K562 (cell line): ENCODE measurements around the gene GGCT. TPM values are rescaled to one million over a fixed set of nuclear protein-coding genes. Genes with fewer than 3 reads are reported as not detected.

Source experiments
- ATAC-seq: fragments of 200-7000 bp; cut with Tn5 transposase; 3 replicates; pipeline ENCODE4 v1.9.1; 2020; ENCODE audit warnings: moderate library complexity
- BruUV-seq: library from RNA; stranded (reverse); fragments of 400-500 nt; replicated peaks from 2 replicates; lab custom pipeline; 2021; lab: Mats Ljungman, UMichigan
- CTCF ChIA-PET: fragments of 300-600 bp; formaldehyde crosslinking; extraction: SDS; loops from one replicate; lab custom pipeline; 2021; ENCODE audit warnings: low intra/inter-chr PET ratio; lab: Yijun Ruan, JAX
- POLR2A ChIA-PET: fragments of 300-600, 350-650 bp; sonication (Branson Sonifier 250); formaldehyde crosslinking; extraction: SDS; loops from one replicate; lab custom pipeline; 2021; ENCODE audit warnings: antibody characterized with exemption, inconsistent platforms; lab: Yijun Ruan, JAX
- DNase-seq, 4 experiments: peaks; one replicate each; pipeline versions ENCODE4 v3.0.0 to v3.0.0-alpha.2; 2011 to 2018; ENCODE audit warnings: low spot score in 3 of 4, mixed read lengths in 3 of 4; ENCODE audit errors: extremely low read depth in 1 of 4
- FAIRE-seq: peaks from 2 replicates; lab custom pipeline; 2011; peaks lifted over from hg19 to GRCh38; lab: Jason Lieb, UNC
- H2AFZ ChIP-seq: 2 replicates; pipeline ENCODE4 v1.6.0; 2011; ENCODE audit warnings: low read depth, low read length, control low read depth, inconsistent platforms
- H3K27ac ChIP-seq: fragments of 200-600 bp; 3 replicates; pipeline ENCODE4 v1.8.0; 2011; ENCODE audit warnings: low read depth, mild to moderate bottlenecking, control low read depth, inconsistent platforms, low read length, moderate library complexity, mixed read lengths; ENCODE audit errors: extremely low read depth
- H3K27me3 ChIP-seq, 2 experiments: fragments of 300-600 bp in 1 of 2; 2 replicates in 1 of 2; 3 replicates in 1 of 2; pipeline versions ENCODE4 v1.6.0 to v1.8.0; 2011; ENCODE audit warnings: inconsistent platforms in 2 of 2, low read length in 2 of 2, mild to moderate bottlenecking in 1 of 2, mixed read lengths in 1 of 2, moderate library complexity in 1 of 2; ENCODE audit not compliant: control insufficient read depth in 2 of 2, insufficient read depth in 2 of 2
- H3K36me3 ChIP-seq: fragments of 300-600 bp; 3 replicates; pipeline ENCODE4 v1.8.0; 2011; ENCODE audit warnings: mild to moderate bottlenecking, low read length, inconsistent platforms; ENCODE audit not compliant: control insufficient read depth, insufficient read depth
- H3K4me1 ChIP-seq, 2 experiments: fragments of 200-600 bp in 1 of 2; replicated peaks in 1 of 2; 2 replicates in 1 of 2; 3 replicates in 1 of 2; pipeline versions ENCODE4 v1.5.1 to v1.8.0; 2011; ENCODE audit warnings: inconsistent platforms in 2 of 2, low read length in 2 of 2, mild to moderate bottlenecking in 1 of 2, mixed read lengths in 1 of 2, moderate library complexity in 1 of 2; ENCODE audit not compliant: control insufficient read depth in 2 of 2, insufficient read depth in 2 of 2
- H3K4me2 ChIP-seq: 2 replicates; pipeline ENCODE4 v1.6.1; 2011; ENCODE audit warnings: low read length, control low read depth, inconsistent platforms, mixed read lengths; ENCODE audit not compliant: insufficient read depth
- H3K4me3 ChIP-seq: fragments of 200-600 bp; sonication (generic), shearing (Covaris generic); 2 replicates; pipeline ENCODE4 v1.5.1; 2016; ENCODE audit warnings: control low read depth, inconsistent platforms
- H3K79me2 ChIP-seq: fragments of 200-600 bp; 3 replicates; pipeline ENCODE4 v1.8.0; 2011; ENCODE audit warnings: low read length, inconsistent platforms; ENCODE audit not compliant: control insufficient read depth, insufficient read depth
- H3K9ac ChIP-seq, 2 experiments: 2 replicates each; pipeline versions ENCODE4 v1.6.0 to v1.6.1; 2011; ENCODE audit warnings: low read depth in 2 of 2, low read length in 2 of 2, control low read depth in 1 of 2, inconsistent platforms in 1 of 2, mild to moderate bottlenecking in 1 of 2, mixed read lengths in 1 of 2; ENCODE audit not compliant: insufficient read depth in 1 of 2
- H3K9me1 ChIP-seq: one replicate; pipeline ENCODE4 v1.6.0; 2011; ENCODE audit warnings: inconsistent platforms, mild to moderate bottlenecking, low read length, moderate library complexity; ENCODE audit not compliant: control insufficient read depth, insufficient read depth
- H3K9me3 ChIP-seq: replicated peaks from 2 replicates; pipeline ENCODE4 v1.5.1; 2011; ENCODE audit warnings: low read depth, low read length, inconsistent platforms; ENCODE audit not compliant: control insufficient read depth, insufficient read depth
- H4K20me1 ChIP-seq: replicated peaks from 2 replicates; pipeline ENCODE4 v1.6.1; 2011; ENCODE audit warnings: low read length, inconsistent platforms, mixed read lengths; ENCODE audit not compliant: control insufficient read depth, insufficient read depth
- CEBPG ChIP-seq, 3 experiments: fragments of 200-800 bp in 1 of 3; sonication (Bioruptor generic) in 1 of 3; sonication (generic) in 1 of 3; formaldehyde crosslinking in 1 of 3; IDR thresholded peaks in 2 of 3; conservative IDR thresholded peaks in 1 of 3; 2 replicates each; pipeline versions ENCODE4 v1.6.1 to v1.8.0; 2016 to 2022; ENCODE audit warnings: missing compliant biosample characterization in 2 of 3, missing genetic modification characterization in 2 of 3, mild to moderate bottlenecking in 1 of 3, missing genetic modification reagents in 1 of 3
- DEAF1 ChIP-seq: fragments of 450-650 bp; formaldehyde crosslinking; IDR thresholded peaks from 2 replicates; pipeline ENCODE4 v1.4.0; 2020; ENCODE audit warnings: mild to moderate bottlenecking, moderate library complexity
- ELK3 ChIP-seq: fragments of 450-650 bp; formaldehyde crosslinking; IDR thresholded peaks from 2 replicates; pipeline ENCODE4 v1.4.0; 2020; ENCODE audit warnings: mild to moderate bottlenecking
- ESRRA ChIP-seq: fragments of 450-650 bp; IDR thresholded peaks from 2 replicates; pipeline ENCODE4 v1.6.1; 2014; ENCODE audit warnings: low read depth, mild to moderate bottlenecking, moderate library complexity, borderline replicate concordance
- MEIS2 ChIP-seq: fragments of 450-650 bp; IDR thresholded peaks from 2 replicates; pipeline ENCODE4 v1.6.1; 2014; ENCODE audit warnings: mild to moderate bottlenecking; ENCODE audit not compliant: partially characterized antibody
- MLLT1 ChIP-seq, 2 experiments: fragments of 450-650 bp; IDR thresholded peaks; 2 replicates each; pipeline ENCODE4 v1.6.1; 2016
- PBX2 ChIP-seq, 2 experiments: IDR thresholded peaks in 1 of 2; conservative IDR thresholded peaks in 1 of 2; 2 replicates each; pipeline ENCODE4 v1.6.1; 2016; ENCODE audit warnings: low read depth in 2 of 2, mild to moderate bottlenecking in 1 of 2, missing compliant biosample characterization in 1 of 2, missing genetic modification characterization in 1 of 2, moderate library complexity in 1 of 2
- RNF2 ChIP-seq: sonication (generic); IDR thresholded peaks from 2 replicates; pipeline ENCODE4 v1.6.1; 2016
- ZNF280A ChIP-seq: fragments of 450-650 bp; IDR thresholded peaks from 2 replicates; pipeline ENCODE4 v1.6.1; 2018; ENCODE audit warnings: mild to moderate bottlenecking, low read depth; ENCODE audit not compliant: partially characterized antibody
- ZNF408 ChIP-seq: fragments of 250-450 bp; sonication (Bioruptor Pico); IDR thresholded peaks from 2 replicates; pipeline ENCODE4 v1.4.0; 2020; ENCODE audit warnings: low read depth, mild to moderate bottlenecking, moderate library complexity
- ZSCAN29 ChIP-seq: fragments of 450-650 bp; IDR thresholded peaks from 2 replicates; pipeline ENCODE4 v1.6.1; 2017
- WGBS: fragments of 100-300 bp; shearing (Covaris generic); methylation state at CpG from one replicate; pipeline ENCODE4 v1.1.6; 2016; ENCODE audit warnings: low coverage, mixed read lengths; ENCODE audit not compliant: insufficient coverage; ENCODE audit errors: missing lambda C conversion rate; 5-methylcytosine and 5-hydroxymethylcytosine counted together
- in situ Hi-C: fragments of 300-500 bp; cut with MboI; formaldehyde crosslinking; loops from 4 replicates; pipeline ENCODE4 v1.15.0; 2018; ENCODE audit warnings: inconsistent platforms, mixed read lengths
- intact Hi-C: fragments of 100-400 bp; cut with micrococcal nuclease; formaldehyde crosslinking; loops from 2 replicates; pipeline ENCODE4 v1.14.2; 2022
- polyA plus RNA-seq, 8 experiments: library from polyadenylated mRNA; depleted of rRNA in 4 of 8; stranded (reverse) in 5 of 8; unstranded in 3 of 8; fragments of >200 nt; fragmentation: Nextera tagmentation in 2 of 8; fragmentation: Illumina TruSeq in 1 of 8; extraction: Ambion mirVana in 2 of 8; extraction: Trizol in 1 of 8; gene quantifications; 2 replicates each; pipeline versions ENCODE4 v1.2.1 to v1.2.3, GENCODE V29; 2011 to 2014; ENCODE audit warnings: inconsistent platforms in 1 of 8, missing spikeins in 1 of 8
- total RNA-seq, 7 experiments: library from RNA; depleted of rRNA in 6 of 7; stranded (reverse); fragments of >200 nt in 6 of 7; fragmentation: Illumina TruSeq in 2 of 7; extraction: Trizol in 2 of 7; gene quantifications; 2 replicates each; pipeline versions ENCODE4 v1.2.1 to v1.2.3, GENCODE V29; 2011 to 2021; ENCODE audit warnings: low replicate concordance in 1 of 7

The GGCT gene
- total and polyA plus RNA-seq, 9 of the 15 experiments (the other 6 are each of a cell fraction or from before 2014, with no cell fraction given), result 79.0 to 349 (median 136) TPM

- no peak for DNase-seq
- H3K4me3 ChIP-seq, result no peak overlapping the region
- H3K9me3 ChIP-seq, result no peaks in the 10 kb centered on the region
- no peaks in the 10 kb centered on the region for H3K79me2 ChIP-seq
- WGBS, result 31% methylated on average over 5 of the region's 5 CpGs
- ChIA-PET CTCF (no interaction called here), POLR2A (interaction anchor here (0.7 to 1.8 kb wide), 5 partner anchors 8 to 295 kb away, joined by 3 to 5 read pairs (median 3); no protein-coding TSS in a partner anchor)
- no peak overlapping the region for H3K9ac ChIP-seq
- no peak overlapping the region for H3K4me2 ChIP-seq
- no peaks in the 10 kb centered on the region for H3K9me1 ChIP-seq
- no peak overlapping the region for H2AFZ ChIP-seq
- H3K27ac ChIP-seq, result no peak overlapping the region
- no TSS peak for BruUV-seq
- H3K27me3 ChIP-seq, result no peaks in the 10 kb centered on the region
- H4K20me1 ChIP-seq, result no peaks in the 10 kb centered on the region
- in situ Hi-C loops, result no loop called here
- ATAC-seq, result no peak
- H3K4me1 ChIP-seq, result peaks cover 0 to 10% of the 10 kb centered on the region in 2 experiments; a peak in 3 of 5 replicates
- no peaks in the 10 kb centered on the region for H3K36me3 ChIP-seq
- intact Hi-C loops, result loop anchor here (5.0 kb wide), 1 partner anchor 34 kb away; no protein-coding TSS in a partner anchor
- FAIRE-seq, result no peak
- no peak for TF ChIP-seq CEBPG (CRISPR knock-in tag; IDR thresholded peaks at IDR 0.05)
- TF ChIP-seq CEBPG (tag; conservative IDR thresholded peaks at IDR 0.05 in 1 of 2, IDR thresholded peaks at IDR 0.05 in 1 of 2), result no peak
- no peak for TF ChIP-seq ZSCAN29
- no peak for TF ChIP-seq ELK3
- no peak for TF ChIP-seq PBX2 (CRISPR knock-in tag; IDR thresholded peaks at IDR 0.05; ENCODE audit: low read depth)
- peak; percentile 68 for TF ChIP-seq PBX2 (tag; conservative IDR thresholded peaks at IDR 0.05; ENCODE audit: low read depth)
- 0 out of 2 replicates have a peak, but pooled peaks have one; percentile 19 for TF ChIP-seq ESRRA
- no peak for TF ChIP-seq MLLT1 (IDR thresholded peaks at IDR 0.05)
- TF ChIP-seq RNF2, result no peak
- TF ChIP-seq ZNF280A, result no peak
- no peak for TF ChIP-seq ZNF408 (CRISPR knock-in tag)
- peak; percentile 65 for TF ChIP-seq MEIS2
- TF ChIP-seq DEAF1, result no peak
These were observed 41.3 kb upstream of the GGCT start for GRCh38 chr7:30545791-30546555.
